Measurements from ENCODE around the gene TMPRSS13.

TMPRSS13 gene

GRCh38 chr11:117910525-117910924 is 18.7 kb downstream of the TMPRSS13 start:
- DNase-seq, result no peak

- no peak for DNase-seq
Measured at GRCh38 chr11:117909611-117910382, 19.4 kb downstream of the TMPRSS13 start.

GRCh38 chr11:117908959-117909610 is 20.1 kb downstream of the TMPRSS13 start:
- DNase-seq, result no peak

GRCh38 chr11:117908109-117908895 is 20.9 kb downstream of the TMPRSS13 start:
- no peak for DNase-seq

- DNase-seq, result peak; percentile 82
Measured at GRCh38 chr11:117907276-117908108, 21.7 kb downstream of the TMPRSS13 start.

GRCh38 chr11:117906710-117907109 is 22.5 kb downstream of the TMPRSS13 start:
- no peak for DNase-seq

GRCh38 chr11:117906126-117906525 is 23.1 kb downstream of the TMPRSS13 start:
- DNase-seq, result no peak

GRCh38 chr11:117905524-117905923 is 23.7 kb downstream of the TMPRSS13 start:
- no peak for DNase-seq

- DNase-seq, result no peak
Measured at GRCh38 chr11:117903505-117904382, 25.5 kb downstream of the TMPRSS13 start.

GRCh38 chr11:117902001-117902845 is 27.0 kb downstream of the TMPRSS13 start:
- no peak for DNase-seq

GRCh38 chr11:117901601-117902000 is 27.6 kb downstream of the TMPRSS13 start:
- DNase-seq, result no peak

- no peak for DNase-seq
Measured at GRCh38 chr11:117900720-117901440, 28.3 kb downstream of the TMPRSS13 start.

GRCh38 chr11:117900121-117900648 is 29.0 kb downstream of the TMPRSS13 start:
- no peak for DNase-seq

GRCh38 chr11:117898059-117898458 is 31.1 kb downstream of the TMPRSS13 start:
- no peak for DNase-seq

GRCh38 chr11:117892651-117893050 is 36.6 kb downstream of the TMPRSS13 start:
- no peak for DNase-seq

GRCh38 chr11:117891362-117891761 is 37.8 kb downstream of the TMPRSS13 start:
- DNase-seq, result no peak

GRCh38 chr11:117888139-117888566 is 41.0 kb downstream of the TMPRSS13 start:
- no peak for DNase-seq

GRCh38 chr11:117887431-117888138 is 41.6 kb downstream of the TMPRSS13 start:
- no peak for DNase-seq

GRCh38 chr11:117885777-117886176 is 43.4 kb downstream of the TMPRSS13 start:
- no peak for DNase-seq

All from EL (cell line).